Immature natural killer cell (primary cell): ENCODE data around the gene CD36. TPM values are rescaled to one million over a fixed set of nuclear protein-coding genes. Genes with fewer than 3 reads are reported as not detected.
"Not testable (repeated sequence)": the region's sequence is repeated elsewhere in the genome, so short reads cannot be mapped to it uniquely, and the experiment has no call there.

Source experiments
- DNase-seq, 3 donors: peaks; one replicate each; pipeline ENCODE4 v3.0.0; 2022; ENCODE audit warnings: mixed read lengths in 1 of 3
- H3K27ac Mint-ChIP-seq, 6 donors: one replicate each; pipeline ENCODE4 v1.8.0; 2020; ENCODE audit warnings: mixed read lengths in 6 of 6, mild to moderate bottlenecking in 5 of 6, inconsistent platforms in 4 of 6, moderate library complexity in 3 of 6
- H3K27me3 Mint-ChIP-seq, 3 donors: one replicate each; pipeline ENCODE4 v1.8.0; 2020 to 2021; ENCODE audit warnings: low read depth in 3 of 3, mild to moderate bottlenecking in 3 of 3, mixed read lengths in 3 of 3, moderate library complexity in 3 of 3, inconsistent platforms in 1 of 3
- H3K36me3 Mint-ChIP-seq, 3 donors: one replicate each; pipeline ENCODE4 v1.8.0; 2020; ENCODE audit warnings: mixed read lengths in 3 of 3, inconsistent platforms in 2 of 3, mild to moderate bottlenecking in 2 of 3
- H3K4me1 Mint-ChIP-seq, 2 donors: one replicate each; pipeline ENCODE4 v1.8.0; 2020; ENCODE audit warnings: inconsistent platforms in 2 of 2, mild to moderate bottlenecking in 2 of 2, mixed read lengths in 2 of 2, moderate library complexity in 1 of 2
- H3K4me3 Mint-ChIP-seq, 5 donors: one replicate each; pipeline ENCODE4 v1.8.0; 2020; ENCODE audit warnings: mild to moderate bottlenecking in 5 of 5, mixed read lengths in 5 of 5, inconsistent platforms in 3 of 5, moderate library complexity in 3 of 5
- H3K9me3 Mint-ChIP-seq, 6 donors: one replicate each; pipeline ENCODE4 v1.8.0; 2020; ENCODE audit warnings: mild to moderate bottlenecking in 6 of 6, mixed read lengths in 6 of 6, inconsistent platforms in 4 of 6, moderate library complexity in 3 of 6
- polyA plus RNA-seq, 3 donors: library from polyadenylated mRNA; unstranded; fragments of 300-500 nt; fragmentation: Illumina TruSeq; gene quantifications; one replicate each; pipeline ENCODE4 v1.2.3, GENCODE V29; 2021

Gene CD36
- polyA plus RNA-seq, 3 donors from 2014 or later = 2.0 to 11.4 (median 10.5) TPM

DNA sequence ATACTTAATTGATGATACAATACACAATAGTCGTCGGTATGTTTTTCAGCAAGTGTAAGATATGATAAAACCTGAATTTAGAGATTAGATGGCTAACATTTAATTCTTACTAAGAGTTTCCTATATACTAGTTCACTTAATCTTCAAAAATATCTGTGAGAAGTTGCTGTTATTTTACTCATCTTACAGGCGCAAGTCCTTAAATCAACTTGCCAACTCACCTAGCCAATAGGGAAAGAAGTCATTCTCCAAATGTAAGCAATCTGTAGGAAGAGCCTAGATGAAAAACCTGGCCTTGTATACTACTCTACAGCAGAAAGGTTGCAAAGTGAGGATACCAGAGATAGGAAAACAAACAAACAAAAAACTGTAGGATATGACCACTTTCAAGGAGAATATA is 10.6 kb downstream of the CD36 start:
- Mint-ChIP-seq H3K4me3 (no peak overlapping the region), H3K27me3 (no peaks in the 10 kb centered on the region), H3K4me1 (no peaks in the 10 kb centered on the region), H3K27ac (no peak overlapping the region), H3K36me3 (no peaks in the 10 kb centered on the region), H3K9me3 (peaks cover 0 to 5% (median 0%) of the 10 kb centered on the region in 6 donors)
- DNase-seq = no peak

GRCh38 chr7:80650030-80650429 is 11.6 kb downstream of the CD36 start:
- H3K4me1 Mint-ChIP-seq = no peaks in the 10 kb centered on the region
- H3K4me3 Mint-ChIP-seq = no peak overlapping the region
- H3K9me3 Mint-ChIP-seq = peaks cover 0 to 11% (median 0%) of the 10 kb centered on the region in 6 donors
- H3K27me3 Mint-ChIP-seq = peaks cover 0 to 2% (median 0%) of the 10 kb centered on the region in 3 donors
- H3K36me3 Mint-ChIP-seq = no peaks in the 10 kb centered on the region
- H3K27ac Mint-ChIP-seq = no peak overlapping the region
- no peak for DNase-seq

DNA sequence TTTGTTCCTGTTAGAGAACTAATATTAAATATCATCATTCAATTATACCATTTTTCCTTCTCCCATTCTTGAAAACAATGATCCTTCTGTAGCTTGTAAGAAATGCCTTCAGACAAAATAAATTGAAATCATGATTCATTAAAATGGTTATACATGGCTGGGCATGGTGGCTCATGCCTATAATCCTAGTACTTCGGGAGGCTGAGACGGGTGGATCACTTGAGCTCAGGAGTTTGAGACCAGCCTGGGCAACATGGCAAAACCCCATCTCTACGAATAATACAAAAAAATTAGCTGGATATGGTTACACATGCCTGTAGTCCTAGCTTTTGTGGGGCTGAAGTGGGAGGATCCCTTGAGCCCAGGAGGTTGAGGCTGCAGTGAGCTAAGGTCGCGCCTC is 13.0 kb downstream of the CD36 start:
- no peak overlapping the region for H3K27ac Mint-ChIP-seq
- H3K9me3 Mint-ChIP-seq = peaks cover 0 to 17% (median 0%) of the 10 kb centered on the region in 6 donors
- H3K4me3 Mint-ChIP-seq = no peak overlapping the region

DNA sequence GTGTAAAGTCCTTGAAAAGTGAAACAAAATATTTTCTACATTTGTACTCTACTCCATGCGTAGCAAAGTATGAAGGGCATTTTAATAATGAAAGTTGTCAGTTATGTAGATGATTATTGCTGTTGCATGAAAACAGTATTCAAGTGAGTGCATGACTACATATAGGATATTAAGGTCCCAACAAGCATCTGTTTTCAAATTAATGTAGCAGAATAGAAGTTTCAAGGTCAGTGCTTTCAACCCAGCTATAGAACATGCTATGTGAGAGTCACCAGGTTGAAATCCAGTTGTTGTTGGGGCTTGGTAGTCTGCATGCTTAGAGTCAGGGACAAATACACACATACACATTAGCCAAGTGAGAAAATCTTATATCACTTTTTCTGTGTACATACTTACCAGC is 14.8 kb downstream of the CD36 start:
- H3K9me3 Mint-ChIP-seq = peaks cover 0 to 17% (median 0%) of the 10 kb centered on the region in 6 donors
- no peak for DNase-seq
- H3K36me3 Mint-ChIP-seq = no peaks in the 10 kb centered on the region
- no peak overlapping the region for H3K4me3 Mint-ChIP-seq
- peaks cover 0 to 2% (median 0%) of the 10 kb centered on the region in 3 donors for H3K27me3 Mint-ChIP-seq
- no peaks in the 10 kb centered on the region for H3K4me1 Mint-ChIP-seq
- no peak overlapping the region for H3K27ac Mint-ChIP-seq

More for the DNA sequence above, 13.0 kb downstream of the CD36 start:
- Mint-ChIP-seq H3K27me3 (peaks cover 0 to 2% (median 0%) of the 10 kb centered on the region in 3 donors), H3K36me3 (no peaks in the 10 kb centered on the region), H3K4me1 (no peaks in the 10 kb centered on the region)
- no peak for DNase-seq

DNA sequence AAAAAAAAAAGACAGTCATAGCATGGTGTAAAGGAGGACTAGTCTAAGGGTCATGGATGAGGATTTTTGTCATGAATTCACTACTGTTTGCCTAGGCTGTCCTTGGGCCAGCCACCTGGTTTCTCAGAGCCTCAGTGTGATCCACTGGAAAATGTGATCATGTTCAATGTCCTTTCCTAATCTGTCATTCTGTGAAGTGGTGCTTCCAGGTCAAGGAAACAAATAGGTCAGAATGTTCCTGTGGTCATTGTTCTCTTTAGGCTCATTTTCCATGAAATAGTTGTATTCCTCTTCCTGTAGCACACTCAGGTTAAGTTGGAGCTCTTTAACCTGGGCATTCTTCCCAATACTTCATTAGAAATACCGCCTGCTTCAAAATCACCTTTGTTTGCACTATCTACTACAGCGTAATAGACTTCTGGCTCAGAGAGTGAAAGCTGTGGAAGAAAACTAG is 16.5 kb downstream of the CD36 start:
- H3K27me3 Mint-ChIP-seq = peaks cover 0 to 2% (median 0%) of the 10 kb centered on the region in 3 donors
- H3K27ac Mint-ChIP-seq = no peak overlapping the region
- H3K36me3 Mint-ChIP-seq = no peaks in the 10 kb centered on the region
- no peaks in the 10 kb centered on the region for H3K4me1 Mint-ChIP-seq
- H3K4me3 Mint-ChIP-seq = no peak overlapping the region
- no peak for DNase-seq
- peaks cover 0 to 17% (median 0%) of the 10 kb centered on the region in 6 donors for H3K9me3 Mint-ChIP-seq

DNA sequence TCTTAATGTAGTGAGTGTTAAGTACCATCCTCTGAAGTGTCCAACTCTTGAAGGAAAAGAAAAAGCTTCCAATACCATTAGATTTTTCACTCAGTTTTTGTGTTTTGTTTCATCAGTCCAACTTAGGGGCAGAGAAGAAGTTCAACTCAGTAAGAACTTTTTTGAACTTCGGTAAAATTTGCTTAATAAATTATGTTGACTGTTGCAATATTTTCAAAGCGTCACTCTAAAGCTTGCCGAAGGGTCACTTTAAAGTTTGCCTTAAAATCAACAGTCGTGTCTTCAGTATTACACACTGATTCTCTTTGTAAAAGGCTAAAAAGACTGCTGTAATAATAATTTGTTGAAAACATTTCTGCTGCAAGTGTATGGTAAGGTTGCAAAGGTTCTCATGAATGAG is 17.6 kb downstream of the CD36 start:
- Mint-ChIP-seq H3K4me1 (no peaks in the 10 kb centered on the region), H3K9me3 (peaks cover 0 to 22% (median 0%) of the 10 kb centered on the region in 6 donors), H3K27ac (no peak overlapping the region), H3K27me3 (peaks cover 0 to 2% (median 0%) of the 10 kb centered on the region in 3 donors), H3K36me3 (peaks cover 0 to 3% (median 0%) of the 10 kb centered on the region in 3 donors), H3K4me3 (no peak overlapping the region)
- no peak for DNase-seq

- DNase-seq = peak in 1 of 3 donors; percentile 3
- Mint-ChIP-seq H3K4me1 (no peaks in the 10 kb centered on the region), H3K27me3 (peaks cover 0 to 2% (median 0%) of the 10 kb centered on the region in 3 donors), H3K4me3 (no peak overlapping the region), H3K27ac (no peak overlapping the region), H3K9me3 (peaks cover 0 to 28% (median 0%) of the 10 kb centered on the region in 6 donors), H3K36me3 (peaks cover 0 to 3% (median 0%) of the 10 kb centered on the region in 3 donors)
Measured at GRCh38 chr7:80659120-80660055, 20.9 kb downstream of the CD36 start.

DNA sequence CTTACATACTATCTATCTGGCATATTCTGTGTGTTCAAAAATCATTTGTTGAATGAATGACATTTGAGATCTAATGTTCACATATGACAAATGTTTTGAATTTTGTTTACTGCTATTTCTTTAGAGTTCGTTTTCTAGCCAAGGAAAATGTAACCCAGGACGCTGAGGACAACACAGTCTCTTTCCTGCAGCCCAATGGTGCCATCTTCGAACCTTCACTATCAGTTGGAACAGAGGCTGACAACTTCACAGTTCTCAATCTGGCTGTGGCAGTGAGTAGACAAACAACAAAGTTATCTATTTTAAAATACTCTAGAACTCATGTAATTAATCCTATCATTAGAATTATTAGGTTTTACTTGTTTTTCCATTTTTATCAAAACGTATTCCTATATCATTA is 22.5 kb downstream of the CD36 start:
- no peak for DNase-seq
- Mint-ChIP-seq H3K9me3 (peaks cover 0 to 16% (median 0%) of the 10 kb centered on the region in 6 donors), H3K27me3 (no peaks in the 10 kb centered on the region), H3K4me3 (no peak overlapping the region), H3K4me1 (no peaks in the 10 kb centered on the region), H3K36me3 (peaks cover 0 to 3% (median 0%) of the 10 kb centered on the region in 3 donors), H3K27ac (no peak overlapping the region)

DNA sequence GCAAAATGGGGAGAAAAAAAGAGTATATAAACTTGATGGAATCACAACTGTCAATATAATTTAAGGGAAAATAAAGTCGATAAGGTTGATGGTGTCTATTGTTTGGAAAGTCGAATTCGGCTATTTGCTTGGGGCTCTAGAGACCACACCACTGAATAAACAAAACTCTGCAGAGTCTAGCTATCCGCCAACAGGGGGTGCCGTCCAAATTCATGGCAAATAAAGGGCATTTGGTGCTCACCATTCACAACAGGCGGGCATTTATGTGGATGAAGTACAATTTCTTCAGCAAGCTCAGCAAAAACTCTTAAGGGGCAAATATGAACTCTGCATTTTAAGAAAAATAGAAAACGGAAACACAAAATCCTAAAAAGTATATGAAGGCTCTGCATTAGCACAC is 23.3 kb downstream of the CD36 start:
- Mint-ChIP-seq H3K9me3 (peaks cover 0 to 16% (median under 1%) of the 10 kb centered on the region in 6 donors), H3K27me3 (no peaks in the 10 kb centered on the region), H3K4me3 (no peak overlapping the region), H3K36me3 (peaks cover 0 to 3% (median 0%) of the 10 kb centered on the region in 3 donors), H3K4me1 (no peaks in the 10 kb centered on the region), H3K27ac (no peak overlapping the region)
- DNase-seq = no peak

- Mint-ChIP-seq H3K4me1 (no peaks in the 10 kb centered on the region), H3K36me3 (peaks cover 0 to 3% (median 0%) of the 10 kb centered on the region in 3 donors), H3K27ac (no peak overlapping the region), H3K9me3 (peaks cover 0 to 16% (median 2%) of the 10 kb centered on the region in 6 donors), H3K27me3 (no peaks in the 10 kb centered on the region), H3K4me3 (no peak overlapping the region)
- DNase-seq = no peak
Measured at GRCh38 chr7:80662252-80662651, 23.8 kb downstream of the CD36 start.

- no peak overlapping the region for H3K27ac Mint-ChIP-seq
- H3K36me3 Mint-ChIP-seq = peaks cover 0 to 3% (median 0%) of the 10 kb centered on the region in 3 donors
- peaks cover 0 to 26% (median 2%) of the 10 kb centered on the region in 6 donors for H3K9me3 Mint-ChIP-seq
- DNase-seq = no peak
- H3K4me1 Mint-ChIP-seq = no peaks in the 10 kb centered on the region
- no peak overlapping the region for H3K4me3 Mint-ChIP-seq
- no peaks in the 10 kb centered on the region for H3K27me3 Mint-ChIP-seq
Measured at GRCh38 chr7:80665526-80665925, 27.1 kb downstream of the CD36 start.

DNA sequence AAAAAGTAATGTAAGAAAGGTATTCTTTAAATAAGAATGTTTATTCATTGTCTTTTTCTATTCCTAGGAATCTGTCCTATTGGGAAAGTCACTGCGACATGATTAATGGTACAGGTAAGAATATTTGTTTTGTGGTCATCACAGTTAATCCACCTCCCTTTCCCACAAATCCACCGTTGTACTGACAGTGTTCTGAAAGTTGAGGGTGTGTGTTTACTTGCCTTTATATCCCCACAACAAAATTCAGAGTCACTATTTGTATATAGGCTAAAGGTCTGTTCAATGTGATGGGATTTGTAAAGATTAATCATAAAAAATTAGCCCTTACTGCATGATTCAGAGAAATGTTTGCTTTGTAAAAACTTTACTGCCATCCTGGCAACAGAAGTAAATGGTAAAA is 27.9 kb downstream of the CD36 start:
- no peaks in the 10 kb centered on the region for H3K27me3 Mint-ChIP-seq
- DNase-seq = no peak
- no peak overlapping the region for H3K4me3 Mint-ChIP-seq
- H3K4me1 Mint-ChIP-seq = no peaks in the 10 kb centered on the region
- no peaks in the 10 kb centered on the region for H3K36me3 Mint-ChIP-seq
- H3K27ac Mint-ChIP-seq = no peak overlapping the region
- peaks cover 0 to 21% (median 2%) of the 10 kb centered on the region in 6 donors for H3K9me3 Mint-ChIP-seq

DNA sequence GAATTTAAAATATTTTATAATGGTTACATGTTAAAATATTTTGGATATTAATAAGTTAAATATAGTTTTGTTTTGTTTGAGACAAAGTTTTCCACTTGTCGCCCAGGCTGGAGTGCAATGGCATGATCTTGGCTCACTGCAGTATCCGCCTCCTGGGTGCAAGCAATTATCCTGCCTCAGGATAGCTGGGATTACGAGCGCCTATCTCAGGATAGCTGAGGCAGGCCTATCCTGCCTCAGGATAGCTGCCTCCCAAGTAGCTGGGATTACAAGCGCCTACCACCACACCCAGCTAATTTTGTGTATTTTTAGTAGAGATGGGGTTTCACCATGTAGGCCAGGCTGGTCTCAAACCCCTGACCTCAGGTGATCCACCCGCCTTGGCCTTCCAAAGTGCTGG is 30.9 kb downstream of the CD36 start:
- H3K4me1 Mint-ChIP-seq, H3K36me3 Mint-ChIP-seq, H3K4me3 Mint-ChIP-seq, H3K27me3 Mint-ChIP-seq, H3K27ac Mint-ChIP-seq, DNase-seq: not testable (repeated sequence)
- peaks cover 0 to 12% (median 3%) of the 10 kb centered on the region in 6 donors for H3K9me3 Mint-ChIP-seq

- no peak overlapping the region for H3K27ac Mint-ChIP-seq
- H3K36me3 Mint-ChIP-seq = no peaks in the 10 kb centered on the region
- no peak overlapping the region for H3K4me3 Mint-ChIP-seq
- DNase-seq = no peak
- H3K27me3 Mint-ChIP-seq = no peaks in the 10 kb centered on the region
- H3K4me1 Mint-ChIP-seq = no peaks in the 10 kb centered on the region
- H3K9me3 Mint-ChIP-seq = peaks cover 0 to 18% (median 2%) of the 10 kb centered on the region in 6 donors
Measured at GRCh38 chr7:80671744-80672143, 33.3 kb downstream of the CD36 start.
